Gastrocnemius medialis (tissue), 4 donors: ENCODE results near the gene MXRA8. TPM values are rescaled to one million over a fixed set of nuclear protein-coding genes. Genes with fewer than 3 reads are reported as not detected.
A peak's percentile ranks its signal among the peaks of the same experiment; 100 is the strongest.

ENCODE experiments used
- ATAC-seq, 2 donors: fragments of 150-250 bp; one replicate each; pipeline ENCODE4 v1.9.1; 2016
- DNase-seq, 2 donors: peaks; one replicate each; pipeline ENCODE4 v3.0.0-alpha.2; 2019
- H3K27ac ChIP-seq, 4 donors: fragments of 200-600 bp; sonication (generic); 1 replicate in 1 of 4; 2 replicates in 3 of 4; pipeline ENCODE4 v1.5.1; 2016 to 2018; ENCODE audit warnings: mild to moderate bottlenecking in 2 of 4, moderate library complexity in 1 of 4
- H3K27me3 ChIP-seq, 3 donors: fragments of 200-600 bp; sonication (generic) in 2 of 3; 1 replicate in 1 of 3; 2 replicates in 2 of 3; pipeline versions ENCODE4 v1.5.1 to v1.6.0; 2016 to 2019; ENCODE audit warnings: mild to moderate bottlenecking in 1 of 3, moderate library complexity in 1 of 3
- H3K36me3 ChIP-seq, 2 donors: fragments of 200-600 bp; sonication (generic) in 1 of 2; one replicate each; pipeline ENCODE4 v1.5.1; 2017 to 2018
- H3K4me1 ChIP-seq, 2 donors: fragments of 200-600 bp; sonication (generic) in 1 of 2; one replicate each; pipeline ENCODE4 v1.5.1; 2016 to 2017; ENCODE audit warnings: mild to moderate bottlenecking in 2 of 2
- H3K4me3 ChIP-seq, 4 donors: fragments of 200-600 bp; sonication (generic) in 3 of 4; 1 replicate in 1 of 4; 2 replicates in 3 of 4; pipeline ENCODE4 v1.5.1; 2016 to 2019; ENCODE audit warnings: mild to moderate bottlenecking in 2 of 4
- H3K9me3 ChIP-seq, 3 donors: fragments of 200-600 bp; sonication (generic) in 2 of 3; 1 replicate in 1 of 3; 2 replicates in 2 of 3; pipeline ENCODE4 v1.5.1; 2016 to 2019
- POLR2A ChIP-seq, 2 donors: fragments of 450-650 bp; IDR thresholded peaks; one replicate each; pipeline ENCODE4 v1.6.1; 2017; ENCODE audit warnings: antibody characterized with exemption in 2 of 2, mild to moderate bottlenecking in 2 of 2, moderate library complexity in 2 of 2
- in situ Hi-C, 4 donors: fragments of 200-750 bp; cut with MboI; loops; one replicate each; pipeline versions ENCODE4 v1.15.0 to v1.8.0; 2017; ENCODE audit warnings: low sequenced_read_pairs in 4 of 4
- intact Hi-C: fragments of 100-400 bp; cut with DNase I; formaldehyde crosslinking; loops from one replicate; pipeline ENCODE4 v1.15.1; 2023; ENCODE audit warnings: low total_unique reads
- total RNA-seq, 4 donors: library from RNA; depleted of rRNA; stranded (reverse); fragments of >200 nt; gene quantifications; one replicate each; pipeline versions ENCODE4 v1.1.0 to v1.2.3, GENCODE V29; 2016
- TF ChIP-seq, protein P1 (sequence below), 5 experiments: fragments of 450-650 bp in 3 of 5; fragments of 200-600 bp in 2 of 5; sonication (generic) in 2 of 5; IDR thresholded peaks in 4 of 5; conservative IDR thresholded peaks in 1 of 5; 1 replicate in 4 of 5; 2 replicates in 1 of 5; pipeline ENCODE4 v1.5.1; 2016 to 2019; ENCODE audit warnings: antibody characterized with exemption in 5 of 5, mild to moderate bottlenecking in 3 of 5, moderate library complexity in 3 of 5

The MXRA8 gene
- total RNA-seq: 10 to 100 TPM; 13.9 to 41.9 (median 34.2) TPM

DNA sequence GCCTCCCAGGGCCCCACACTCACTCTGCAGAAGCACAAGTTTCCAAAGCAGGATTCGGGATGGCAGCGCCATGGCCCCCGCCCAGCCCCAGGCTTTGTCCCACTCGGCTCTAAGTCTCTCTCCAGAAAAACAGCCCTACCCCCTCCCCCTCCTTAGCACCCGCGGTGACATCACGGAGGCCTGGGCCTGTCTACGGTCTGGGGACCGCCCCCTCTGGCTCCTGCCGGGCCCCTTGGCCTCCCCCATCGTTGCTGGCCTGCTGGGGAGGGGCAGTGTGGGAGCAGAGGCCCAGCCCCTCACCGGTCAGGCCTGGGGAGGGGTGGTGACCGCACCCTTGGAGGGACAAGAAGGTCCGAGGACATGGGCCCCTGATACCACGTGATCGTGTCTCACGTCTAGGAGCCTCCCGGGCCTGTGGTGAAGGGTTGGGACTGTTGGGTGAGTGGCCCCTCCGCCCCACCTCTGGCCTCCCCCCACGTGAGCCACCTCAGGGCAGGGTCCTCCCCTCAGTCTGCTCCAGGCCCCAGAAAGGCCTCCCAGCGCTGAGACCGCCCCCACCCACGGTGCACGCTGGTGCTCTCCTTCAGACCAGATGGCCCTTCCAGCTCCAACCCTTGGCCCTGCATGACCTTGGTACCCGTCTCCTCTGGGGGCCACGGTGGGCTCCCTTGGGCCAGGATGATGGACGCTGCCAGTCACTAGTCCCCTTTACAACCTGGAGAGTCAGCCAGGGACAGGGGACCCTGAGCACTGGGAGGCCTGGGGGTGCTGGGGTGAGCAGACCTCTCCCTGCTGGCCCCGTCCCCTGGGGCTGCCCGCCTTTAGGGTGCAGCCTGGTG, at the start of gene MXRA8:
MXRA8 (minus strand) TSS at position 123 of the 839 bp plus-strand sequence; CDS start at position 72, 51 bp downstream.
- Histone ChIP-seq H3K4me1 (peaks cover 9 to 43% of the 10 kb centered on the region in 2 donors), H3K9me3 (no peaks in the 10 kb centered on the region), H3K36me3 (no peaks in the 10 kb centered on the region), H3K27me3 (peaks cover 29 to 46% (median 42%) of the 10 kb centered on the region in 3 donors), H3K27ac (peak within 1 kb of the TSS; percentile 65 to 80 (median 72)), H3K4me3 (peak within 1 kb of the TSS; percentile 32 to 54 (median 50))
- TF ChIP-seq, protein P1, sequence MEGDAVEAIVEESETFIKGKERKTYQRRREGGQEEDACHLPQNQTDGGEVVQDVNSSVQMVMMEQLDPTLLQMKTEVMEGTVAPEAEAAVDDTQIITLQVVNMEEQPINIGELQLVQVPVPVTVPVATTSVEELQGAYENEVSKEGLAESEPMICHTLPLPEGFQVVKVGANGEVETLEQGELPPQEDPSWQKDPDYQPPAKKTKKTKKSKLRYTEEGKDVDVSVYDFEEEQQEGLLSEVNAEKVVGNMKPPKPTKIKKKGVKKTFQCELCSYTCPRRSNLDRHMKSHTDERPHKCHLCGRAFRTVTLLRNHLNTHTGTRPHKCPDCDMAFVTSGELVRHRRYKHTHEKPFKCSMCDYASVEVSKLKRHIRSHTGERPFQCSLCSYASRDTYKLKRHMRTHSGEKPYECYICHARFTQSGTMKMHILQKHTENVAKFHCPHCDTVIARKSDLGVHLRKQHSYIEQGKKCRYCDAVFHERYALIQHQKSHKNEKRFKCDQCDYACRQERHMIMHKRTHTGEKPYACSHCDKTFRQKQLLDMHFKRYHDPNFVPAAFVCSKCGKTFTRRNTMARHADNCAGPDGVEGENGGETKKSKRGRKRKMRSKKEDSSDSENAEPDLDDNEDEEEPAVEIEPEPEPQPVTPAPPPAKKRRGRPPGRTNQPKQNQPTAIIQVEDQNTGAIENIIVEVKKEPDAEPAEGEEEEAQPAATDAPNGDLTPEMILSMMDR (IDR thresholded peaks at IDR 0.05 in 4 of 5, conservative IDR thresholded peaks at IDR 0.05 in 1 of 5): no peak
- TF ChIP-seq POLR2A (IDR thresholded peaks at IDR 0.05): peak; percentile 12 to 37
- DNase-seq (peak in 1 of 2 donors; percentile 70), ATAC-seq (peak; percentile 34 to 43)
- intact Hi-C loops (no loop called here), in situ Hi-C loops (no loop called here)

- peak overlapping the region; percentile 79 to 95 (median 84) for H3K27ac ChIP-seq
- intact Hi-C loops: loop anchor here (1.0 to 2.0 kb wide), 3 partner anchors 8 to 135 kb away; partner anchors contain the start of genes AURKAIP1, CCNL2 and UBE2J2
- H3K9me3 ChIP-seq: no peaks in the 10 kb centered on the region
- peaks cover 33 to 35% of the 10 kb centered on the region in 2 donors for H3K4me1 ChIP-seq
- no peaks in the 10 kb centered on the region for H3K27me3 ChIP-seq
- peak overlapping the region; percentile 85 to 100 (median 93) for H3K4me3 ChIP-seq
- peaks cover 0 to 15% of the 10 kb centered on the region in 2 donors for H3K36me3 ChIP-seq
- ATAC-seq (peak; percentile 21 to 22), DNase-seq (no peak)
- in situ Hi-C loops: no loop called here
- no peak for TF ChIP-seq POLR2A (IDR thresholded peaks at IDR 0.05)
These were observed 49.4 kb upstream of the MXRA8 start for GRCh38 chr1:1407636-1408318.

DNA sequence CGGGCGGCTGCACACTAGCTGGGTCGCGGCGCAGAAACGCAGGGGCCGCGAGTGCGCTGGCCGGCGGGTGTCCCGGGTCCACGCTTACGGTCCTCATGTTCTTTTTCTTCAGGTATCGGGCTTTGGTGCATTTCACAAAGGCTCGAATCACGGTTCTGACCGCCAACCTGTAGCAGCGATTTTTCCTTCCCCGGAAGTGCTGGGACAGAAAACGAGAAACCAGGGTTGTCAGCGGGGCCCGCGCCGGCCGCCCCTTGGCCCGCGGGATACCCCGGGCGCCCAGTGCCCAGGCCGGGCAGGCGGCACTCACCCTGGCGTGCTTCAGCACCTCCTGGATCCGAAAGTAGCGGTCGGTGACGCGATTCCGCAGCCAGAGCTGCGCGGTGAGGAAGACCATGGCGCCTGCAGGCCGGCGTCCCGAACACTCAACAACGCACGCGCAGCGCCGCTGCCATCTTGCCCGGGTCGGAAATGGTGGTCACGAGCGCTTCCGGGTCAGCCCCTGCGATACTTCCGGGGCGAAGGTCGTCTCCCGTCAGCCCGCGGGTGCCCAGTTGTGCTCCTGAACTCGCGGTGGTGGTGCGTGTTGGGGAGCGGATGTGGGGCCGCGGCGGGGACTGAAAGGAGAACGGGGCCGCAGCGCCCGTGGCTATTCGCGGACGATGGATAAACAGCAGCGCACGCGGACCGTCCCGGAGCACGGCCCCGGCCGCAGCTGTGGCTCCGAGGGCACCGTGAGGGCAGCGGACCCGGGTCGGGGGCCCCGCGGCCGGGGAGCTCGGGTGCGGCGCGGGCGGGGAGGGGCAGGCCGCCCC, 48.7 kb upstream of the MXRA8 start, which contains the start of gene MRPL20:
MRPL20 (minus strand) TSS at position 473 of the 815 bp plus-strand sequence; CDS start at position 397, 76 bp downstream.
- peak; percentile 62 to 86 for TF ChIP-seq POLR2A (IDR thresholded peaks at IDR 0.05)
- TF ChIP-seq, protein P1 (IDR thresholded peaks at IDR 0.05 in 4 of 5, conservative IDR thresholded peaks at IDR 0.05 in 1 of 5): no peak
- Histone ChIP-seq H3K9me3 (no peaks in the 10 kb centered on the region), H3K36me3 (peaks cover 0 to 15% of the 10 kb centered on the region in 2 donors), H3K27ac (peak within 1 kb of the TSS; percentile 79 to 95 (median 84)), H3K27me3 (no peaks in the 10 kb centered on the region), H3K4me1 (peaks cover 35% of the 10 kb centered on the region in 2 donors), H3K4me3 (peak within 1 kb of the TSS; percentile 85 to 100 (median 93))
- ATAC-seq (peak; percentile 97 to 98), DNase-seq (peak; percentile 91 to 93)
- in situ Hi-C loops: no loop called here
- intact Hi-C loops: loop anchor here (1.0 to 2.0 kb wide), 3 partner anchors 8 to 134 kb away; partner anchors contain the start of genes AURKAIP1, CCNL2 and UBE2J2

GRCh38 chr1:1406101-1406820, 47.9 kb upstream of the MXRA8 start:
- Histone ChIP-seq H3K4me3 (peak overlapping the region; percentile 85 to 100 (median 93)), H3K4me1 (peaks cover 35 to 36% of the 10 kb centered on the region in 2 donors), H3K27ac (peak overlapping the region; percentile 79 to 95 (median 84)), H3K9me3 (no peaks in the 10 kb centered on the region), H3K36me3 (peaks cover 0 to 19% of the 10 kb centered on the region in 2 donors), H3K27me3 (no peaks in the 10 kb centered on the region)
- ATAC-seq: no peak
- DNase-seq: no peak
- in situ Hi-C loops (no loop called here), intact Hi-C loops (loop anchor here (2.0 kb wide), 1 partner anchor 133 kb away; the partner anchor contains the start of gene UBE2J2)
- no peak for TF ChIP-seq POLR2A (IDR thresholded peaks at IDR 0.05)
- TF ChIP-seq, protein P1 (IDR thresholded peaks at IDR 0.05 in 4 of 5, conservative IDR thresholded peaks at IDR 0.05 in 1 of 5): no peak
